HT1080 (cell line): ENCODE results near the gene ZBTB21. TPM values are rescaled to one million over a fixed set of nuclear protein-coding genes. Genes with fewer than 3 reads are reported as not detected.
"Not testable (repeated sequence)": the region's sequence is repeated elsewhere in the genome, so short reads cannot be mapped to it uniquely, and the experiment has no call there.

Experiments used
- DNase-seq: peaks from one replicate; pipeline ENCODE4 v3.0.0-alpha.2; 2015; ENCODE audit warnings: low read depth
- total RNA-seq: library from RNA; depleted of rRNA; stranded (reverse); fragments of >200 nt; shearing (Covaris generic); gene quantifications from 2 replicates; pipeline ENCODE4 v1.2.3, GENCODE V29; 2014

The ZBTB21 gene
- total RNA-seq, 1 experiment from 2014 or later, result 8.3 TPM

DNA sequence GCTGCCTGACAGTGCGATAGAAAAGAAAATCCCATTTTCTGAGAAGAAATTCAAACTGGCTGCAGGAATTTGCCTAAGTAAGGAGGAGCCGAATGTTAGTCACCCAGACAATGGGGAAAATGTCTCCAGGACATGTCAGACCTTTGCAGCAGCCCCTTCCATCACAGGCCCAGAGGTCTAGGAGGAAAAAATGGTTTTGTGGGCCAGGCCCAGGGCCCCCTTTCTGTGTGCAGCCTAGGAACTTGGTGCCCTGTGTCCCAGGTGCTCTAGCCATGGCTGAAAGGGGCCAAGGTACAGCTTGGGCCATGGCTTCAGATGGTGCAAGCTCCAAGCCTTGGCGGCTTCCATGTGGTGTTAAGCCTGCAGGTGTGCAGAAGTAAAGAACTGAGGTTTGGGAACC is 14.6 kb downstream of the ZBTB21 start:
- no peak for DNase-seq

DNA sequence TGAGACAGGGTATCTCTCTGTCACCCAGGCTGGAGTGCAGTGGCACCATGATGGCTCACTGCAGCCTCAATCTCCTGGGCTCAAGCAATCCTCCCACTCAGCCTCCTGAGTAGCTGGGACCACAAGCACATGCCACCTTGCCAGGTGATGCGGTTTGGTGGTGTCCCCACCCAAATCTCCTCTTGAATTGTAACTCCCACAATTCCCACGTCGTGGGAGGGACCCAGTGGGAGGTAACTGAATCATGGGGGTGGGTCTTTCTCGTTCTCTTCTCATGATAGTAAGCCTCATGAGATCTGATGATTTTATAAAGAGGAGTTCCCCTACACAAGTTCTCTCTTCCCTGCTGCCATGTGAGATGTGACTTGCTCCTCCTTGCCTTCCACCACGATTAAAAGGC is 15.5 kb downstream of the ZBTB21 start:
- DNase-seq, result not testable (repeated sequence)

DNA sequence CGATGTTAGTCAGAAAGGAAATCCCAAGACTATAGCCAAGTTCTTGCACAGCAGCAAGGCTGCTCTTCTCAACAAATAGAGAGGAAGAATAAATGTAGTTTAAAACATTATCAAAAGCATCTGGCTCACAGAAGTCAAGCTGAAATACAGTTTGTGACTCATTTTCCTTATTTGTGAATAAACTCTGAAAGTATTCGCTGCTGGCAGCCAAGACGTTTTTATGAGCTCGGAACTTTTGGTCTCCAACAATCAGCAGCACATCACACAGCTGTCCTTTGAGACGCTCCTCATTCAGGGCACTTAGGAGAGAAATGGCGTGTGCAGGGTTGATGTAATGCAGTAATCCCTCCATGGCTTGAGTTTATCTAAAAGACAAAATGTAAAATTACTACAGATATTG is 16.4 kb downstream of the ZBTB21 start:
- DNase-seq, result no peak

DNA sequence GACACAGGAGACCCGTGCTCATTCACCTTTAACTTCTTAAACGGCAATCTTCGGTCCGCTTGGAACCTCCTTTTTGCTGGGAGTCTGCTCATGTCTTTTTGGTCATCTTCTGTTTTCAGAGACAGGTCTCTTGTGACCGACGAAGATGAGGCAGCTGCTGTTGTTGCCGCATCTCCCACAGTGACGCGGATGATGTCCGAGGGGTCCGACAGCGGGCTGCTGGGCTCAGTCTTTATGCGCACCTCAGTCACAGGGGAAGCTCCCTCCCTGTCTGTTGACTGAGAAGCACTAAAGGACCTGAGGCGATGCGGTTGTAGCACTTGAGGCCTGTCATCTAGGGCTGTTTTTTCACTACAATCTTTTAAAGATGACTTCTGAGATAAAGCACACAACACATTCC is 17.6 kb downstream of the ZBTB21 start:
- DNase-seq, result no peak

DNA sequence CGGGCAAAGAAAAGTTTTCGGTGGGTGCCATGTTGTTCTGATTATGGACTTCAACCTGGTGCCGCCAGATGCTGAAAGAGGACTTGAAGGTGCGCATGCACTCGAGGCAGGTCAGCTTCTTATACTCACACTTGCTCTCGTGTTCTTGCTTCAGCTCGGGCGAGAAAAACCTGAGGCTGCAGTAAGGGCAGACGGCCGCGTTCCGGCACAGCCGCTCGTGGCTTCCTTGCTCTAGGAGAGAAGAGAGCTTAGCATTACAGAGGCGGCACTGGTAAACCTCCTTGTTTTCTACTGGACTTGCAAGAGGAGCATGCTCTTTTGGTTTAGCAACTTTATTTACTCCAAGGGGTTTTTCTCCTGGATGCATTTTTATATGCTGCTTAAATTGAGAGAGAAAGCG is 18.5 kb downstream of the ZBTB21 start:
- DNase-seq, result no peak

DNA sequence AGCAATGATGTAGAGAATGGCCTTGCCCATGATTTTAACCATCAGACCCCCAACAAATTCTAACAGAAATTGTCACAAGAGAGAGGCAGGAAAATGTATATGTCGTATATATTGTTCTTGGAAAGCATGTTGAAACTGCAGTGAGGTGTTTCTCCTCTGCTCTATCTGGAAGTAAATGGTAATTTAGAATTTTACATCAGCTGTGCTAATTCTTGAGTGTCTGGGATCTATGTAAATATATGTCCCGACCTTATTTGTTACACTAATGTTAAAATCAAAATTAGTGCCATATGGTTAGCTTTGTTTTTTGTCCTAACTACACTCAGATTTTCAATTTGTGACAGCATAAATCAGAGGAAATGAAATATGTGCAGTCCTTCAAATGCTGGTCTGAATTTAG is 20.5 kb downstream of the ZBTB21 start:
- DNase-seq, result no peak

DNA sequence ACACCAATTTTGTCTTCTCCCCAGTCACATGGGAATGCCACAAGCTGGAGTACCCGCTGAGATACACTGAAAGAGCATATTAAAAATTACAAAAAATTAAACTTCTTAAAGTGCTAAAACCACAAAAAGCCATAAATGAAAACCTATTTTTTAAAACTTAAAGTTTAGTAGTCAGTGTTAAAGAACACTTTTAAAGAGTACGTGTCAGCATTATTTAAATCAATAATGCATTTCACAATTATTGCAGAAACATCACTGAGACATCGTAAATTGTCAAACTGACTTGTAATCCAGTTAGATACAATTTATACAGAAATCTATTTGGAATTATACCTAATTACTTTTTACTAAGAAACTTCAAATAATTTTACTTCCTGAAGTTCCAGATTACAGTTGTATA is 22.9 kb downstream of the ZBTB21 start:
- no peak for DNase-seq

DNA sequence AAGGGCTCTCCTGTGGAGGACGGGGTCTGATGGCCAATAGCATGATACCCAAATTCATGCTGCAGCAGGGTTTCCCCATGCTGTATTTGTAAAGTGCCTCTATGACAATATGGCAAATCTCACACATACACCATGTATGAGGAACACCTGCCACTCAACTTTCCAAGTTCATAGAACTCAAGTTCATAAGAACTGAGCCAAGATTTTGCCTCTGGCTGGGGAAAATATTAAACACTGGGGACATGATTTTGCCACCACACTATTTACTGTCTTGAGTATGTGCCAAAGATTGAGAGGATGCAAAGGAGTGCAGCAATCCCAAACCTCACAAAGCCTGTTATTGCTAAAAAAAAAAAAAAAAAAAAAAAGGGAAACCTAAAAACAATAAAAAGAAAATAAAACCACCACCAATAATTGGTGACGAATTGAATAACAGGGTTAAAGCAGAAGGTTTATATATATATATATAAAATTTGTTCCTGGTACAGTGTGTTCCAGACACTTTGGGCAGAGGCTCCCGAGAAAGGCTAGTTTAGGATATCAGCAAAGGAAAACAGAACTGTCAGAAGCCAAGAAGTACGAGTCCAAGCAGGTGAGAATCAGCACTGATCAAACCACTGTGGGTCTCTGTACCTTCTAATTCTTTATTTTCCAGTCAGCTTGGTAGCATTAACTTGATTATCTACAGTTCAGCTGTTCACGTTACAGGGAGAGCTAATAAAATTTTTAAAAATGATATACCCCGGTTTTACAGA is 24.3 kb downstream of the ZBTB21 start:
- no peak for DNase-seq

DNA sequence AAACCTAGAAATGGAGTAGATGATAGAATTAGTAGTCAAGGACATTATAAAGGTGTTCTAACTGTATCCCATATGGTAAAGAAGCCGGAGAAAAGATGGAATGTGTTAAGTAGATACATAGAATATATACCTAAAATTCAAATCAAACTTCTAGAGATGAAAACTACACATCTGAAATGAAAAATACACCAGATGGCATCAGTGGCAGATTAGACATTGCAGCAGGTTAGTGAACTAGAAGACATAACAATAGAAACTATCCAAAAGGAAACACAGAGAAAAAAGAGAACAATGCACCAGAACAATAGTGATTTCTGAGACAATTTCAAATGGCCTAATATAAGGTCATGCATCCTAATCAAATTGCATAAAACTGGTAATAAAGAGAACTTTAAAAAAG is 26.9 kb downstream of the ZBTB21 start:
- DNase-seq, result no peak

DNA sequence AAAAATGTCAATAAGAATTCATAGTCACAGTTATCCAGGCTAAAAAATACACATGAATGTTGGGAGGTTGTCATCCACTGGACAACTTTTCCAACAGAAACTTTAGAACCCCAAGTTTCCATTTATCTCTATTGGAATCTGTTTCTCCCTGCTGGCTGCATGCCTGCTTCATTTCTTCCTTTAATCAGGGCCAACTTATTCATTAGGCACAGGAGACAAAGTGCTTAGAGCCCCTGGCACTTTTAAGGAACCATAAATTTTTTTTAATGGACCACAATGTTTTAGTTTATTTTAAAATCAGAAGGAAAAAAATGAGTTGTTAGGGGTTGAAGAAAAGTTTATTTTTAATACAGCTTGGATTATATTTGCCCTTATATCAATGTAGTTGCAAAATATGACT is 29.6 kb downstream of the ZBTB21 start:
- no peak for DNase-seq

DNA sequence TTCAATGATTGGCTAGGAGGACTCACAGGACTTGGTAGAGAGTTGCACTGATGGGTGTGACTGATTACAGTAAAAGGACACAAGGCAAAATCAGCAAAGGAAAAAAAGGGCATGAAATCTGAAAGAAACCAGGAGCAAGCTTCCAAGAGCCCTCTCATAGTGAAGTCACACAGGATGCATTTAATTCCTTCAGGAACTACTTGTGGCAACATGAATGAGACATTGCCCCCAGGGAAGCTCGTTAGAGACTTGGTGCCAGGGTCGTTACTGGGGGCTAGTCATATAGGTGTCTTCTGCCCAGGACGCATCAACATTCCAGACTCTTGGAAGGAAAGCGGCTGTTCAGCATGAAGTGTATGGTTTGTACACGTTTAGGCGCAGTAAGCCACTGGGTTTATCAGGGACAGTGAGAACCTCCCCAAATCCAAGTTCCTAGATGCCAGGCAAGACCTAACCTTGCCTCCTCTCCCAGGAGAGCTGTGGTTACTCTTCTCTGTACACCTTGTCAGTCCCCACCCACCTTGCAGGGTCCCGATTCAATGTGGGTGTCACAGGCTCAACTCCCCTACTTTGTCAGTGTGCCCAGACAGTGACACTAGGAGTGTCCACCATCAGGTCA is 30.3 kb downstream of the ZBTB21 start:
- DNase-seq, result no peak

DNA sequence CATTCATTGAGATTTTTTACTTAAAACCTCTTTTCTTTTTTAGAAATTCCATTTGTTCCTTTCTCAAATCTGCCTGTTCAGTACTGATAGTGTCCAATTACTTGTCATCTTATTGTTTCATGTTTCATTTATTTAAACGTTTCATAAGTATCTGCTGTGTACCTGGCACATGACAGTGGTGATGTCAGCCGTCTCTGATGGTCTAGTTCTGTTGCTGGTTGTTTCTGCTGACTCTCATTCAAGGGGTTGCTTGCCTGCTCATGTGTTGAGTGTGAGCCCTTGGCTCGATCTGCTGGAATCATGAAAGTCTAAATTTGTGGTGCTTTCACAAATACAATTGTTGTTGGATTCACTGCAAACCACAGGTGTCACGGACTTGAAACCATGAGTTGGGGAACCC is 30.8 kb downstream of the ZBTB21 start:
- no peak for DNase-seq

DNA sequence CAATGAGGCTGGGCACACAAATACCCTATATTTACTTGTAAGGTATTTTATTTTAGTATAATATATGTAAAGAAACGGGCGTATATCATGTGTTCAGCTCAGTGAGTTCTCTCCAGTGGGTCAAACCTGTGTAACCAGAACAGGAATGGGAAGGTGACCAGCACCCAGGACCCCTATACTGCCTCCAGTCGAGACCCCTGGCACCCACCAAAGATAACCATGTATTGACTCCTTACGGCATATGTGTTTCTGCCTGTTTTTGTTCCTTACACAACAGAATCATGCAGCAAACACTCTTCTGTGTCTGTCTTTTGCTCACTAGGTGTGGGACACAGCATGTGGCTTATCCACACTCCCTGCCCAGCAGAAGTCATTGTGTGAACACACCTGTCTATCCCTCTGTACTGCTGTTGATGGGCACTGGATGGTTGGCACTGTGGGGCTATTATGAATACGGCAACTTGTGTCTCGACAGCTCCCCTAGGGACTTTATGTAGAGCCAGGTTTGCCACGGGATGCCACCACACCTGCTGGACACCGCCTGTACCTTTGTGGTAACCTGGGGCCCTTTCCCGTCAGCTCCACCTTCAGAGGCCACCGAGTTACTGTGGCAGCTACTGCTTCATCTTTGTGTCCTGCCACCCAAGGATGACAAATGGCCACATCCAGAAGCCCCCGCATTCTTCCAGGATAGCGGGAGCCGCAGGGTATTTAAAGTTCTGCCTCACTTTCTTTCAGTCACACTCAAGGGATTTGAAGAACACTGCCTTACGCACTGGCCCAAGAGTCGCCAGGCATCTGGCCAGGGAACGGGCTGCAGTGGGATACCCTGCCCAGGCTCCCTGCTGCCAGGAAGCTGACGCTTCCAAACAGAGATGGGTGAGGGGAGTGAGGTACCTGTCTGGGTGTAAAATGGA is 32.9 kb downstream of the ZBTB21 start:
- no peak for DNase-seq

DNA sequence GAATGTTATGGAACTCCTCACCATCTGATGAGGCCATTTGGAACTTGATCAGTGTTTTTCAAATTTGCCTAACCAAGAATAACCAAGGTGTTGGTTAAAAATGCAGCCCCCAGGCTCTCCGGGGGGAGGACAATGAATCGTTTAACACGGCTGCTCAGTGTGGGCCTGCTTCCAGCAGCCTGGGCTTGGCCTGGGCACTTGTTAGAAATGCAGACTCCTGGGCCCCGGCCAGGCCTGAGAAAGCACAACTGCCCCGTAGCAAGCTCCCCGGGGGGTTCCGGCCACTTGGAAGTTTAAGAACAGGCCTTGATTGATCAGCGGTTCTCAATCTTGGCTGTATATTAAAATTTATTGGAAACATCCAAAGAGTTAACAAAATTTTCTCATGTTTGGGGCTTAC is 33.5 kb downstream of the ZBTB21 start:
- DNase-seq, result no peak

DNA sequence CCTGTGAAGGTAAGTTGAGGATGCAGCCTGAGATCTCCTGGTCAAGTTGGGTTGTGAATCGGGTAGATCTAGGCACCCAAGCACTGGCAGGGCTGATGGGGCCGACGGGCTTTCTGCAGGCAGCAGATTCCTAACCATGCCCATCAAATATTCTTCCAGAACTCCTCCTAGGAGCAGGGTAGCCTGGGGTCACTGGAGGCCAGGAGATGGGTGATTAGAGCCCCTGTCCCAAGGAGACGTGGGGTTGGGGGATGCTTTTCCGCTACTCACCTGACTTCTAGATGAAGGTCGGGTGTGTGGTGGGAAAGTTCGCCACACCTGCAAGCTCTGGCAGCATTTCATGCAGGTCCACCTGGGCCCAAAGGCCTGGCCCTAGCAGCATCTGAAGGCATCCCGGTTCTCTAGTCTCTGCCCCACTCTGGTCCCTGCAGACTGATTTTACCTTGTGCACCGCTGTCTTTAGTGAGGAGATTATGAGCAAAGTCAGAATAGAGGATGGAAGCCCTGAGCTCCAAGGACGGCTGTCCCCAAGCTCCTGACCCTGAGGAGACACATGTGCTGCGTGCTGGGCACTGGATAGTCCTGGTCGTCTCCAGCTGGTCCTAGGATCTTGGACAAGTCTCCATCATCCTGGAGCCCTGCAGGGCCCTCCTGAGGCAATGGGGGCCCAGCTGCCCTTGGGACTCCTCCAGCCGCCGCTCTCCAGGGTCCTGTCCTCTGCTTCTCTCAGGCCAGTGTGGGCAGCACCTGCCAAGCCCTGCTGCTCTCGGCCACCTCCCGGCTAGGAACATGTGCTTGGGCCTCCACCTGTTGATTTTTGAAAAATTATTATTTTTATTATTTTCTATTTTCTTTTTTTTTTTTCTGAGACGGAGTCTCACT is 34.5 kb downstream of the ZBTB21 start:
- no peak for DNase-seq

DNA sequence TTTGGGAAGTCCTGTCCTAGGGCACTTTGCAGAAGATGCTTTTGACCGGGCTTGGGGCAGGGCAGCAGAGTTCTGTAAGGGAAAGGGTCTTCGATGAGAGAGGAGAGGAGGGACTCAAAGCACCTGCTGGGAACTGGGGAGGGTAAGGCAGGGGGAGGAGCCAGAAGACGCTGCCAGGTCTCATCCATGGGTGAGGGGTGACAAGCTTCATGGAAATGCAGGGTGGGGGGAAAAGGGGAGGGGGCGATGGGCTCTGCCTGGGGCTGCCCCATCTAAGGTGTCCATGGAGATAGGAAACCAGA is 35.5 kb downstream of the ZBTB21 start:
- DNase-seq, result no peak

DNA sequence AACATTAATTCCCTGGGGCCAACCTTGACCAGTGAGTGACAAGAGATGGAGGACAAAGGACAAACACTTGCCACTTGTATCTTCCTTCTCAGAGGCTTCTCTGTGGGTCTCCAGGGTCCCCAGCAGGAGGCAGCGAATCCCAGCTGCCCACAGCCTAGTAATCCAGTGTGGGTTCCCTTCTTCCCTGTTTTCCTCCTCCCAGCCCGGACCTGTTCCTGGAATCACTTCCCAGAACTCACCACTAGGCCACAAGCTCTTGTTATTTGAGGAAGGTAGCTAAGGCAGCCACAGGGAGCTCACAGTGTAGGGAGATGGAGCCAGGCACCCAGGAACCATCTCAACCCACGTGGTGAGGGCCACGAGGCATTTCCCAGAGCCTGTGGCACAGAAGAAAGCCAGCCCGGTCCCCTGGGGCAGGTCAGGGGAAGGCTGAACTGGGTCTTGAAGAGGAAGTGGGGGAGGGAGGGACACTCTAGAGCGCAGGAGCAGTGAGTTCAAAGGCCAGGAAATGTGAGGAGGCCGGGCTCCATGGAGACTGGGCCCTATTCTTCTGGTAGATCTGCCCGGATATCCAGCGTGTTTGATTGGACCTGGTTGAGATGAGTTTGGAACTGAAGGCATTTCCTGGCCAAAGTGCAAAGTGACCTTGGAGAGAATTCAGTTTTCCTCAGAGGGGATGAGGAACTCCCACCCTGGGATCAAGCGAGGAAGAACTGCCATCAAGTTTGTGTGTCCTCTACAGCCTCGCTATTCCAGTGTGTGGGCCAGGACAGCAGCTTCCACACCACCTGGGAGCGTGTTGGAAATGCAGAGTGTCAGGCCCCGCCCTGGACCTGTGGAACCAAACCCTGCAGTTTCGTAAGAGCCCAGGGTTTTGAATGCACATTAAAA is 36.1 kb downstream of the ZBTB21 start:
- DNase-seq, result no peak

DNA sequence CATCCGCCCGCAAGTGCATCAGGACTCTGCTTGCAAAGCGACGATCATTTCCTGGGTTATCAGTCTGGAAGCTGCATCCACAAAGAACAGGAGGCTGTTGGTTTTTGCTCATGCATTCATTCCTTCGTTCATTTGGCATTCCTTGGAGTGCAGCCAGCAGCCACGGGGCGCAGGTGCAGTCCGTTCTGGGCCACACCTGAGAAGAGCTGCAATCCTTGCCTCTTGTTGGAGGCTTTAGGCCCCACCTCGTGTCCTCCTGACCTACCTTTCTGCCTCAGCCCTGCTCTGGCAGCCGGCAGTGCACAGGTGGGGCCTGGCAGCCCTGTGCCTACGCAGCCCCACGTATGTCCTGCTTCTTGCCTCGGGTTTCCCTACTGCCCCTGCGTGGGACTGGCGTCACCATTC is 36.7 kb downstream of the ZBTB21 start:
- no peak for DNase-seq

DNA sequence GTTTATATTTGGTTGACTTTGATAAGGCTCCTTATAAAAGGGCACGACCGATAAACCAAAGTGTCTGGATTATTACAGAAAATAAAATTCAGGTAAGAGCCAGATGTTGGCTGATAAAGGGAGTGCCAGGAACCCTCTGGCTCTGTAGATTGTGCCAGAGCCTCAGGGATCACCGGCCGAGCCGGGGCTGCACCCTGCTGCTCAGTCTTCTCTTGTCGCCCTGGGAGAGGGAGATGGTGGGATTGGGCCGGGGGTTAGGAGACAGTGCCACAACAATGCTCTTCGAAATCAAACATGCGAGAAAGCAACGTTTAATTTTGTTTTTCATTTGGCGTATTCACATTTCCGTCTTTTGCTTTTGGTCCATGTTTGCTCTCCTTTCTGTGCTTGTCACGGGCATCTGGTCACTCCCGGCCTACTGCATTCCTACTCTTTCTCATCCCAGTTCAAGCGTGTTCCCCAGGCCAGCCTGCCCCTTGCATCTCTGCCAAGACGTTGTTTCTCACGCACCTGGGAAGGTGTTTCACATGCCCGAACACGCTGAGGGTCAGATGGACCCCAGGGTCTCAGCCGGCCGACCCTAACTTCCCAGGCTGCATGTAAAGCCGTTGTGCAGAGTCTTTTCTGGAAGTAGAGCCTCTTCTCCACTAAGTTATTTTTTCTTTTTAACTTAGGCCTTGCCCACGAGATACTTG is 37.5 kb downstream of the ZBTB21 start:
- no peak for DNase-seq

DNA sequence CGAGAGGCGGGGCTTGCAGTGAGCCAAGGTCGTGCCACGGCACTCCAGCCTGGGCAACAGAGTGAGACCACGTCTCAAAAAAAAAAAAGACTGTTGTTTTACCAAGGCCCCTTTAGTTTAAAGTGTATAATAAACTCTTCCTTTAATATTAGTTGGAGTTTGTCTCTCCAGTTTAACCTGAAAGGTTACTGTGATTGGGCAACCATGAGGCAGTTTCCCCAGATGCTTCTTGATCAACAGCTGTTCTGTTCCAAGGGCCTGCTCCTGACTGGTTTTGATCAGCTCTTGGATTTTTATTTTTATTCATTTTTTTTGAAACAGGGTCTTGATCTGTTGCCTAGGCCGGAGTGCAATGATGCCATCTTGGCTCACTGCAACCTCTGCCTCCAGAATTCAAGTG is 38.3 kb downstream of the ZBTB21 start:
- no peak for DNase-seq
